PC-9 (cell line): Measurements from ENCODE around the gene PIK3R1.

Experiments used
- EZH2 ChIP-seq: fragments of 200-600 bp; sonication (generic); IDR thresholded peaks from 2 replicates; pipeline ENCODE4 v1.8.0; 2017; ENCODE audit warnings: antibody characterized with exemption, low read depth
- TF ChIP-seq, protein P1 (sequence below): fragments of 200-600 bp; sonication (generic); conservative IDR thresholded peaks from 2 replicates; pipeline ENCODE4 v1.6.1; 2017; ENCODE audit warnings: mixed run types, antibody characterized with exemption, mild to moderate bottlenecking, moderate library complexity

DNA sequence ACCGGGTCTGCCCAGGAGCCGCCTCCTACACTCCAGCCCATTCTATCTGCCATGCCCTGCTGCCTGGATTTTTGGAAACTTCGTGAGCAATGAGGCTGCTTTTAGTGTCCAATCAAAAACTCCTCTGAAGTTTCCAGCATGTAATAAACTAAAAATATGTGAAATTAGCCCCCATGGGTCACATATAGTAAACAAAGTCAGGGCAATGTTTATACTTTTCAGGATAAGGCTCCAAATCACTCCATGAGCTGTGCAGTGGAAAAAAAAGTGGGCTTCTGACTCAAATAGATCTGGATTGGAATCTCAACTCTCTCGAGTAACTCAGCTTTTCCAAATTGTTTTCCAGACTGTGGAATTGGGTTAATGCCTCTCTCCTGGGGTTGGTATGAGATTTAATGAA is 68.2 kb downstream of the PIK3R1 start:
- TF ChIP-seq, protein P1, sequence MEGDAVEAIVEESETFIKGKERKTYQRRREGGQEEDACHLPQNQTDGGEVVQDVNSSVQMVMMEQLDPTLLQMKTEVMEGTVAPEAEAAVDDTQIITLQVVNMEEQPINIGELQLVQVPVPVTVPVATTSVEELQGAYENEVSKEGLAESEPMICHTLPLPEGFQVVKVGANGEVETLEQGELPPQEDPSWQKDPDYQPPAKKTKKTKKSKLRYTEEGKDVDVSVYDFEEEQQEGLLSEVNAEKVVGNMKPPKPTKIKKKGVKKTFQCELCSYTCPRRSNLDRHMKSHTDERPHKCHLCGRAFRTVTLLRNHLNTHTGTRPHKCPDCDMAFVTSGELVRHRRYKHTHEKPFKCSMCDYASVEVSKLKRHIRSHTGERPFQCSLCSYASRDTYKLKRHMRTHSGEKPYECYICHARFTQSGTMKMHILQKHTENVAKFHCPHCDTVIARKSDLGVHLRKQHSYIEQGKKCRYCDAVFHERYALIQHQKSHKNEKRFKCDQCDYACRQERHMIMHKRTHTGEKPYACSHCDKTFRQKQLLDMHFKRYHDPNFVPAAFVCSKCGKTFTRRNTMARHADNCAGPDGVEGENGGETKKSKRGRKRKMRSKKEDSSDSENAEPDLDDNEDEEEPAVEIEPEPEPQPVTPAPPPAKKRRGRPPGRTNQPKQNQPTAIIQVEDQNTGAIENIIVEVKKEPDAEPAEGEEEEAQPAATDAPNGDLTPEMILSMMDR, result no peak
- TF ChIP-seq EZH2, result no peak
